Mesenchymal stem cell (in vitro differentiated cells and primary cell): Measurements from ENCODE around the gene PLD1. TPM values are rescaled to one million over a fixed set of nuclear protein-coding genes. Genes with fewer than 3 reads are reported as not detected.
"Not testable (repeated sequence)": the region's sequence is repeated elsewhere in the genome, so short reads cannot be mapped to it uniquely, and the experiment has no call there.

Experiments
- DNase-seq: peaks from one replicate; pipeline ENCODE4 v3.0.0-alpha.2; 2013
- H2AFZ ChIP-seq: one replicate; pipeline ENCODE4 v1.6.1; 2013; ENCODE audit warnings: low read depth, mild to moderate bottlenecking, control low read depth, inconsistent platforms, low read length, moderate library complexity
- H2AK5ac ChIP-seq: 2 replicates; pipeline ENCODE4 v1.6.1; 2013; ENCODE audit warnings: low read length, moderate library complexity, mild to moderate bottlenecking, inconsistent platforms; ENCODE audit not compliant: severe bottlenecking
- H2BK120ac ChIP-seq: one replicate; pipeline ENCODE4 v1.6.1; 2013; ENCODE audit warnings: low read depth, mild to moderate bottlenecking, inconsistent platforms, low read length, moderate library complexity
- H2BK12ac ChIP-seq, 2 experiments: one replicate each; pipeline ENCODE4 v1.6.1; 2013; ENCODE audit warnings: inconsistent platforms in 2 of 2, low read length in 2 of 2, mild to moderate bottlenecking in 2 of 2, moderate library complexity in 2 of 2, control low read depth in 1 of 2
- H2BK15ac ChIP-seq: one replicate; pipeline ENCODE4 v1.6.1; 2013; ENCODE audit warnings: mild to moderate bottlenecking, low read depth, inconsistent platforms; ENCODE audit not compliant: poor library complexity, severe bottlenecking
- H2BK5ac ChIP-seq: 2 replicates; pipeline ENCODE4 v1.6.1; 2013; ENCODE audit warnings: low read depth, mild to moderate bottlenecking, low read length, control low read depth, inconsistent platforms; ENCODE audit not compliant: poor library complexity, severe bottlenecking
- H3K14ac ChIP-seq, 2 experiments: one replicate each; pipeline ENCODE4 v1.6.1; 2013; ENCODE audit warnings: inconsistent platforms in 2 of 2, low read length in 2 of 2, control low read depth in 1 of 2, mild to moderate bottlenecking in 1 of 2, moderate library complexity in 1 of 2
- H3K18ac ChIP-seq, 2 experiments: one replicate each; pipeline ENCODE4 v1.6.1; 2013; ENCODE audit warnings: inconsistent platforms in 2 of 2, low read length in 2 of 2, control low read depth in 1 of 2, low read depth in 1 of 2, mild to moderate bottlenecking in 1 of 2
- H3K23ac ChIP-seq, 2 experiments: one replicate each; pipeline ENCODE4 v1.6.1; 2013; ENCODE audit warnings: inconsistent platforms in 2 of 2, low read length in 2 of 2, mild to moderate bottlenecking in 2 of 2, moderate library complexity in 2 of 2, control low read depth in 1 of 2
- H3K27ac ChIP-seq: 2 replicates; pipeline ENCODE4 v1.5.1; 2013; ENCODE audit warnings: mild to moderate bottlenecking, moderate library complexity, low read length, control low read depth, inconsistent platforms; ENCODE audit not compliant: poor library complexity, severe bottlenecking
- H3K27me3 ChIP-seq, 2 experiments: 2 replicates each; pipeline versions ENCODE4 v1.6.1 to v1.7.0; 2013; ENCODE audit warnings: low read length in 2 of 2, mild to moderate bottlenecking in 2 of 2, moderate library complexity in 2 of 2, control low read depth in 1 of 2, inconsistent platforms in 1 of 2; ENCODE audit not compliant: control insufficient read depth in 1 of 2, insufficient read depth in 1 of 2
- H3K36me3 ChIP-seq, 2 experiments: 2 replicates each; pipeline versions ENCODE4 v1.6.1 to v1.7.0; 2013; ENCODE audit warnings: low read length in 2 of 2, control low read depth in 1 of 2, inconsistent platforms in 1 of 2, low read depth in 1 of 2, mild to moderate bottlenecking in 1 of 2; ENCODE audit not compliant: insufficient read depth in 2 of 2, control insufficient read depth in 1 of 2
- H3K4ac ChIP-seq, 2 experiments: one replicate each; pipeline ENCODE4 v1.6.1; 2013; ENCODE audit warnings: inconsistent platforms in 2 of 2, low read length in 2 of 2, mild to moderate bottlenecking in 2 of 2, moderate library complexity in 2 of 2, control low read depth in 1 of 2, low read depth in 1 of 2
- H3K4me1 ChIP-seq: 2 replicates; pipeline ENCODE4 v1.6.1; 2013; ENCODE audit warnings: low read depth, low read length, control low read depth; ENCODE audit not compliant: control insufficient read depth, insufficient read depth
- H3K4me2 ChIP-seq: 2 replicates; pipeline ENCODE4 v1.6.1; 2013; ENCODE audit warnings: low read length, mild to moderate bottlenecking, inconsistent platforms; ENCODE audit not compliant: poor library complexity, severe bottlenecking
- H3K4me3 ChIP-seq, 2 experiments: 2 replicates each; pipeline versions ENCODE4 v1.5.1 to v1.7.0; 2013; ENCODE audit warnings: low read length in 2 of 2, mild to moderate bottlenecking in 2 of 2, control low read depth in 1 of 2, low read depth in 1 of 2; ENCODE audit not compliant: insufficient read depth in 1 of 2
- H3K79me1 ChIP-seq: replicated peaks from 2 replicates; pipeline ENCODE4 v1.6.1; 2013; ENCODE audit warnings: mild to moderate bottlenecking, control low read depth, low read length, inconsistent platforms; ENCODE audit not compliant: poor library complexity, severe bottlenecking
- H3K9ac ChIP-seq: 2 replicates; pipeline ENCODE4 v1.7.0; 2013; ENCODE audit warnings: mild to moderate bottlenecking, low read length, moderate library complexity
- H3K9me3 ChIP-seq: 2 replicates; pipeline ENCODE4 v1.7.0; 2013; ENCODE audit warnings: mild to moderate bottlenecking, low read length; ENCODE audit not compliant: control insufficient read depth
- H4K8ac ChIP-seq: one replicate; pipeline ENCODE4 v1.6.1; 2013; ENCODE audit warnings: inconsistent platforms, mild to moderate bottlenecking, low read length, moderate library complexity
- H4K91ac ChIP-seq: one replicate; pipeline ENCODE4 v1.6.1; 2013; ENCODE audit warnings: mild to moderate bottlenecking, low read length, inconsistent platforms
- WGBS: methylation state at CpG from one replicate; pipeline ENCODE4 v1.1.7; 2013; ENCODE audit warnings: mixed read lengths; 5-methylcytosine and 5-hydroxymethylcytosine counted together
- polyA plus RNA-seq, 2 experiments: library from polyadenylated mRNA; stranded (reverse); fragments of 200-250 nt; gene quantifications; one replicate each; pipeline ENCODE4 v1.2.3, GENCODE V29; 2013

The PLD1 gene, protein sequence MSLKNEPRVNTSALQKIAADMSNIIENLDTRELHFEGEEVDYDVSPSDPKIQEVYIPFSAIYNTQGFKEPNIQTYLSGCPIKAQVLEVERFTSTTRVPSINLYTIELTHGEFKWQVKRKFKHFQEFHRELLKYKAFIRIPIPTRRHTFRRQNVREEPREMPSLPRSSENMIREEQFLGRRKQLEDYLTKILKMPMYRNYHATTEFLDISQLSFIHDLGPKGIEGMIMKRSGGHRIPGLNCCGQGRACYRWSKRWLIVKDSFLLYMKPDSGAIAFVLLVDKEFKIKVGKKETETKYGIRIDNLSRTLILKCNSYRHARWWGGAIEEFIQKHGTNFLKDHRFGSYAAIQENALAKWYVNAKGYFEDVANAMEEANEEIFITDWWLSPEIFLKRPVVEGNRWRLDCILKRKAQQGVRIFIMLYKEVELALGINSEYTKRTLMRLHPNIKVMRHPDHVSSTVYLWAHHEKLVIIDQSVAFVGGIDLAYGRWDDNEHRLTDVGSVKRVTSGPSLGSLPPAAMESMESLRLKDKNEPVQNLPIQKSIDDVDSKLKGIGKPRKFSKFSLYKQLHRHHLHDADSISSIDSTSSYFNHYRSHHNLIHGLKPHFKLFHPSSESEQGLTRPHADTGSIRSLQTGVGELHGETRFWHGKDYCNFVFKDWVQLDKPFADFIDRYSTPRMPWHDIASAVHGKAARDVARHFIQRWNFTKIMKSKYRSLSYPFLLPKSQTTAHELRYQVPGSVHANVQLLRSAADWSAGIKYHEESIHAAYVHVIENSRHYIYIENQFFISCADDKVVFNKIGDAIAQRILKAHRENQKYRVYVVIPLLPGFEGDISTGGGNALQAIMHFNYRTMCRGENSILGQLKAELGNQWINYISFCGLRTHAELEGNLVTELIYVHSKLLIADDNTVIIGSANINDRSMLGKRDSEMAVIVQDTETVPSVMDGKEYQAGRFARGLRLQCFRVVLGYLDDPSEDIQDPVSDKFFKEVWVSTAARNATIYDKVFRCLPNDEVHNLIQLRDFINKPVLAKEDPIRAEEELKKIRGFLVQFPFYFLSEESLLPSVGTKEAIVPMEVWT
- 18.9 TPM for polyA plus RNA-seq (2013, experiment 1 of 2)
- polyA plus RNA-seq (2013, experiment 2 of 2) = 18.3 TPM

DNA sequence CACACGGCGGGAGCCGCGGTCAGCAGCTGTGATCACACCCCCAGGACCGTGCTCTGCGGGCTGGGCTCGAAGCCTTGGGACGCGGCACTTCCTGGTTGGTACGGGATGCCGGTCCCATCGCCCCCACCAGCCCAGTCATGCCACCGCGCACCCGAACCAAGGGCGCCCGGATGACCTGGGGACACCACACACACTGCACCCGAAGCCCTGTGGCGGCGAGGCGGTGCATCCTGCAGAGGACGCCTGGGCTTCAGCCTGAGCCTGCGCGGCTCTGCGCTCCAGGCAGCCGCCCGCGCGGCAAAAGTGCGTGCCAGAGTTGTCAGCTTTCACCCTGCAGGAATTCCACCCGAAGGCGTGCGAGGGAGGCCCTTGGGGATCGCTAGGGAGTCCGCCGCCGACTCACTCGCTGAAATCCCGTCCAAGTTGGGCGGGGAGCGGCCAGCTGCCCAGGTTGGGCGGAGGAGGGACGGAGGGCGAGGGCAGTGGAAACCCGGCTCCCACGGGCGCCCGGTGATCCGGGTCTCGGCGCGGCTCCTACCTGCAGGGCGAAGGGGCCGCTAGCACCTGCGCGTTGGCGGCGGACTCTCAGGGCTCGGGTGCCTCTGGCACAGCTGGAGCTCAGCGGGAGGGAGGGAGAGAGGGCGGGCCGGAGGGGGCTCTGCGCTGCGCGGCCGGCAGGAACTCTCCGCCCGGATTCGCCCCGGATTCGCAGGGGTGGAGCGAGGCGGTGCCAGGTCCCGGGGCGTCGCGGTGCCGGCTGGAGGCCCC is at the start of gene PLD1:
Gene PLD1 (minus strand): TSS at position 623 of the 768 bp plus-strand sequence. CDS start 72,432 bp downstream, outside the sequence.
- Histone ChIP-seq H2AK5ac (peak within 1 kb of the TSS; percentile 87), H3K4me1 (peaks cover 11% of the 10 kb centered on the region), H3K4me3 (peak within 1 kb of the TSS; percentile 67 to 82), H3K27me3 (no peaks in the 10 kb centered on the region), H2BK12ac (peak within 1 kb of the TSS; percentile 14 to 57), H3K36me3 (no peaks in the 10 kb centered on the region), H2BK120ac (peak within 1 kb of the TSS; percentile 98), H3K27ac (peak within 1 kb of the TSS; percentile 84), H3K9me3 (no peaks in the 10 kb centered on the region), H3K79me1 (peaks cover 9% of the 10 kb centered on the region), H3K18ac (peak within 1 kb of the TSS; percentile 90 to 94), H3K4ac (peak within 1 kb of the TSS; percentile 57 to 89), H4K8ac (peak within 1 kb of the TSS; percentile 86), H2AFZ (peak within 1 kb of the TSS; percentile 0), H2BK15ac (peak within 1 kb of the TSS; percentile 96), H3K23ac (peak within 1 kb of the TSS in 1 of 2 experiments; percentile 87), H3K9ac (peak within 1 kb of the TSS; percentile 95), H3K14ac (peak within 1 kb of the TSS in 1 of 2 experiments; percentile 80), H2BK5ac (peak within 1 kb of the TSS; percentile 76), H3K4me2 (peak within 1 kb of the TSS; percentile 60), H4K91ac (peak within 1 kb of the TSS; percentile 87)
- peak; percentile 95 for DNase-seq
- under 1% methylated on average over 75 of the region's 78 CpGs for WGBS

DNA sequence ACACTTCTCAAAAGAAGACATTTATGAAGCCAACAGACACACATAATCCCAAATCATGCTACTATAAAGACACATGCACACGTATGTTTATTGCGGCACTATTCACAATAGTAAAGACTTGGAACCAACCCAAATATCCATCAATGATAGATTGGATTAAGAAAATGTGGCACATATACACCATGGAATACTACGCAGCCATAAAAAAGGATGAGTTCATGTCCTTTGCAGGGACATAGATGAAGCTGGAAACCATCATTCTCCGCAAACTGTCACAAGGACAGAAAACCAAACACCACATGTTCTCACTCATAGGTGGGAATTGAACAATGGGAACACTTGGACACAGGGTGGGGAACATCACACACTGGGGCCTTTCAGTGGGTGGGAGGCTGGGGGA is 48.5 kb upstream of the PLD1 start:
- not testable (repeated sequence) for H3K4me1 ChIP-seq, H3K27ac ChIP-seq, H3K9me3 ChIP-seq, H3K4me2 ChIP-seq, H3K79me1 ChIP-seq, H2BK15ac ChIP-seq, H4K8ac ChIP-seq, H3K9ac ChIP-seq, DNase-seq, H2AK5ac ChIP-seq, H3K27me3 ChIP-seq, H3K23ac ChIP-seq, H3K36me3 ChIP-seq, H4K91ac ChIP-seq, H3K4ac ChIP-seq, H3K18ac ChIP-seq, H2BK120ac ChIP-seq, H2BK5ac ChIP-seq, H2BK12ac ChIP-seq, H3K4me3 ChIP-seq, H2AFZ ChIP-seq, H3K14ac ChIP-seq
- WGBS = 100% methylated on average over 1 of the region's 4 CpGs

DNA sequence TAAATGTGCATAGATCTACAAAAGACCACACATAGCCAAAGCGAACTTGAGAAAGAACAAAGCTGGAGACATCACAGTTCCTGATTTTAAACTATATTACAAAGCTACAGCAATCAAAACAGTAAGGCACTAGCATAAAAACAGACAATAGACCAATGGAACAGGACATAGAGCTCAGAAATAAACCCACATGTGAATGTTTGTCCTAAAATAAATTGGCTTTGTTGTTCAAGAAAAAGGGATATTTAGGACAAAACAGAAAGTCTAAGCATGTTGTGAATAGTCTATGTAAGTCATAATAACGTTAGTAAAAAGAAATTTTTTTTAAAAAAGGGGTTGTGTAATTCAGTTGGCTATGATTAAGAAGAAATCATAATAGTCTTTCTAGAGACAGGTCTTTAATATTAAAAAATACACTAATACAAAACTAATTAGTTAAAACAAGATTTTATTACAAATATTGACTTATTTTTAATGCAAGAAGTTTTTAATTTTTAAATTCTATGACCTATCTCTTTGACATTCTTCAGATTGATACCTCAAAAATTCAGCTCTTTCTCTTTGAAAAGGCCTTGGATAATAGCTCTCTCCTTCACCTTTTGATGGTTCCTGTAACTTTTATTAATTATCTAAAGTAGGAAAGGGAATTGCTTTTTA is 44.5 kb upstream of the PLD1 start:
- H2AK5ac ChIP-seq = no peak overlapping the region
- no peak overlapping the region for H4K91ac ChIP-seq
- H2BK5ac ChIP-seq = no peak overlapping the region
- no peak overlapping the region for H3K4ac ChIP-seq
- H3K23ac ChIP-seq = no peak overlapping the region
- WGBS = 67% methylated on average over 1 of the region's 2 CpGs
- H3K9me3 ChIP-seq = peaks cover 10% of the 10 kb centered on the region
- H3K4me3 ChIP-seq = no peak overlapping the region
- H3K4me2 ChIP-seq = no peak overlapping the region
- no peak overlapping the region for H2BK120ac ChIP-seq
- H2BK15ac ChIP-seq = no peak overlapping the region
- H3K27me3 ChIP-seq = no peaks in the 10 kb centered on the region
- H3K79me1 ChIP-seq = no peaks in the 10 kb centered on the region
- H2AFZ ChIP-seq = no peak overlapping the region
- no peak overlapping the region for H3K27ac ChIP-seq
- no peak overlapping the region for H3K18ac ChIP-seq
- no peak overlapping the region for H3K9ac ChIP-seq
- no peaks in the 10 kb centered on the region for H3K36me3 ChIP-seq
- no peaks in the 10 kb centered on the region for H3K4me1 ChIP-seq
- no peak overlapping the region for H4K8ac ChIP-seq
- no peak overlapping the region for H3K14ac ChIP-seq
- no peak overlapping the region for H2BK12ac ChIP-seq
- no peak for DNase-seq
